Activated CD4-positive, alpha-beta T cell treated with anti-CD3 and anti-CD28 coated beads for 36 hours (primary cell): Measurements from ENCODE around the gene PCP2. TPM values are rescaled to one million over a fixed set of nuclear protein-coding genes. Genes with fewer than 3 reads are reported as not detected.

Experiments
- ATAC-seq: fragments of 200-7000 bp; cut with Tn5 transposase; one replicate; pipeline ENCODE4 v1.10.0; 2021; ENCODE audit warnings: mild to moderate bottlenecking, moderate library complexity
- CTCF ChIA-PET: fragments of 350-600 bp; sonication (Branson Sonifier 250); formaldehyde crosslinking; loops from one replicate; lab custom pipeline; 2021; ENCODE audit warnings: antibody characterized with exemption; lab: Charles Lee
- POLR2A ChIA-PET: fragments of 350-600 bp; sonication (Branson Sonifier 250); formaldehyde crosslinking; loops from one replicate; lab custom pipeline; 2021; ENCODE audit warnings: antibody characterized with exemption, inconsistent platforms; lab: Charles Lee
- DNase-seq: peaks from one replicate; pipeline ENCODE4 v3.0.0-alpha.2; 2020
- H3K27ac Mint-ChIP-seq: one replicate; pipeline ENCODE4 v1.8.0; 2021; ENCODE audit warnings: mixed read lengths
- H3K27me3 Mint-ChIP-seq: one replicate; pipeline ENCODE4 v1.8.0; 2021; ENCODE audit warnings: mixed read lengths
- H3K36me3 Mint-ChIP-seq: one replicate; pipeline ENCODE4 v1.8.0; 2021; ENCODE audit warnings: low read depth, mixed read lengths
- H3K4me1 Mint-ChIP-seq: one replicate; pipeline ENCODE4 v1.8.0; 2021; ENCODE audit warnings: mixed read lengths
- H3K4me3 Mint-ChIP-seq: one replicate; pipeline ENCODE4 v1.8.0; 2021; ENCODE audit warnings: mild to moderate bottlenecking, moderate library complexity, mixed read lengths
- H3K9me3 Mint-ChIP-seq: one replicate; pipeline ENCODE4 v1.8.0; 2021; ENCODE audit warnings: low read depth, mixed read lengths
- intact Hi-C, 2 experiments: fragments of 100-400 bp; cut with DNase I in 1 of 2; cut with micrococcal nuclease in 1 of 2; formaldehyde crosslinking; loops; one replicate each; pipeline versions ENCODE4 v1.14.2 to v1.15.1; 2022 to 2024; cut with DNase I, micrococcal nuclease
- microRNA-seq: library from miRNA; unstranded; fragments of <30 nt; microRNA quantifications from one replicate; pipeline ENCODE4 v1.2.0, GENCODE V29; 2021; ENCODE audit warnings: borderline replicate concordance
- total RNA-seq, 2 experiments: library from RNA; stranded (reverse); gene quantifications; one replicate each; pipeline ENCODE4 v1.2.3, GENCODE V29; 2021

The PCP2 gene
- total RNA-seq, 2 experiments from 2014 or later: 1.7 to 1.8 TPM

DNA sequence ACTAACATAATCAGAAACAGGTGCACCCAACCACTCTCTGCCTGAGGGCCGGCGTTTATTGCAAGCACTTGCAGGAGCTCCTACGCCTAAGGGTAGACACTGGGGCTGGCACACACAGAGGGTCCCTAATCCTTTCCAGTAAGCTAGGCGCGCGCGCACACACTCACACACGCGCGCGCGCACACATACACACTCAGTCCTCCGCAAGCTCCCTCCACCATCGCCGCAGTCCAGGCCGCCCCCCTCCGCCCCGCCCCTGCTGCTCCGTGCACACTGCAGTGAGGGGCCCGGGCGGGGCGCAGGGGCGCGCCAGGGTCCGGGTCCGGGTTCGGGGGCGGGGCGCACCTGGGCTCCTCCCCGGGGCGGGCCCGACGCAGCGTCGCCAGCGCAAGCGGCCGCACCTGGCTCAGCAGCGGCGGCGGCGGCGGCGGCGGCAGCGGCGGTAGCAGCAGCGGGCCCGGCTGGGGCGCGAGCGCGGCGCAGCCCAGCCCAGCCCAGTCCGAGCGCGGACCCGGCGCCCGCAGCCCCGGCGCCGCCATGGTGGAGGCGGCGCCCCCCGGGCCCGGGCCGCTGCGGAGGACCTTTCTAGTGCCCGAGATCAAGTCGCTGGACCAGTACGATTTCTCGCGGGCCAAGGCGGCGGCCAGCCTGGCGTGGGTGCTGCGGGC lies 37.9 kb downstream of the PCP2 start, which contains the start of gene CAMSAP3:
Gene CAMSAP3 (plus strand): TSS at position 398 of the 668 bp plus-strand sequence. CDS start 140 bp downstream, at position 538.
- ATAC-seq: peak; percentile 93
- Mint-ChIP-seq H3K4me1 (peaks cover 3% of the 10 kb centered on the region), H3K9me3 (no peaks in the 10 kb centered on the region), H3K27ac (no peak within 1 kb of the TSS), H3K4me3 (peak within 1 kb of the TSS; percentile 52), H3K36me3 (no peaks in the 10 kb centered on the region), H3K27me3 (peaks cover 34% of the 10 kb centered on the region)
- intact Hi-C loops: loop anchor here in 1 of 2 experiments (1.0 kb wide), 1 partner anchor 27 kb away; no protein-coding TSS in a partner anchor
- ChIA-PET CTCF (interaction anchor here (1.2 kb wide), 1 partner anchor 27 kb away, joined by 5 read pairs; no protein-coding TSS in a partner anchor), POLR2A (no interaction called here)
- peak; percentile 68 for DNase-seq

DNA sequence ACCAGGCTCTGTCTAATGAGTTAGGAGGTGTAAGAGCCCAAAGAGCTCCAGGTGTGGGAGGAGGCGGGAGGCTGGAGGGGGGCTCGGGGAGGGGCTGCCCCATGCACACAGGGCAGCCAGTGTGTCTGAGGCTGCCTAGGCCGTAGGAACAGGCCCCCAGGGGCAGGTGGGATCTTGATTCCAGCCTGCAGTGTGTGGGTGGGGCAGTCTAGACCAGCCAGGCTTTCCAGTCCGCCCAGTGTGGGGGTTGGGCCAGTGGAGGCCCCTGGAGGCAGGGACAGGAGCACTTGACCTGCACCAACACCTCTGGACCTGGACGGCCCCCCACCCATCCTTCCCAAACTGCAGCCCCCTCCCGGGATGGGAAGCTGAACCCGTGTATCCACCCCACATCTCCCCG lies 43.3 kb downstream of the PCP2 start:
- CTCF ChIA-PET: no interaction called here

DNA sequence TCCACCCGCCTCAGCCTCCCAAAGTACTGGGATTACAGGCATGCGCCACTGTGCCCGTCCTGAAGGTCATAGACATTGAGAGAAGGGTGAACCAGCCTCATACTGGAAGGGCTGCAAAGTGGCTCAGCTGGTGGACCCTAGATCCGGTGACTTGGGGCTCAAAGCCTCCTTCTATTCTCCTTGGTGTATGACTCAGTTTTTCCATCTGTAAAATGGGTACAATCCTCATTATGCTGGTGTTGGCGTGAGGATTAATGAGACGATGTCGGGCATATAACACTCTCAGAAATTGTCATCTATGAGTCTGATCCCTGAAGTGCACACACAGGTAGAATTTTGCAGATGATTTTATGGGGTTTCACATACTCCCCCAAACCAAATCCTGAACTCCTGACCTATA lies 43.7 kb downstream of the PCP2 start:
- ChIA-PET CTCF (interaction anchor here (0.6 kb wide), 1 partner anchor 504 kb away, joined by 3 read pairs; no protein-coding TSS in a partner anchor), POLR2A (no interaction called here)
- Mint-ChIP-seq H3K4me1 (no peaks in the 10 kb centered on the region), H3K36me3 (no peaks in the 10 kb centered on the region), H3K9me3 (no peaks in the 10 kb centered on the region), H3K27ac (no peak overlapping the region), H3K27me3 (peaks cover 15% of the 10 kb centered on the region), H3K4me3 (no peak overlapping the region)
- no peak for ATAC-seq
- no peak for DNase-seq
- intact Hi-C loops: no loop called here

More for the DNA sequence above, 43.3 kb downstream of the PCP2 start:
- DNase-seq: no peak
- no peak for ATAC-seq
- Mint-ChIP-seq H3K4me1 (peaks cover 2% of the 10 kb centered on the region), H3K36me3 (no peaks in the 10 kb centered on the region), H3K9me3 (no peaks in the 10 kb centered on the region), H3K27ac (no peak overlapping the region), H3K4me3 (no peak overlapping the region), H3K27me3 (peaks cover 18% of the 10 kb centered on the region)
- intact Hi-C loops: no loop called here
- POLR2A ChIA-PET: no interaction called here

DNA sequence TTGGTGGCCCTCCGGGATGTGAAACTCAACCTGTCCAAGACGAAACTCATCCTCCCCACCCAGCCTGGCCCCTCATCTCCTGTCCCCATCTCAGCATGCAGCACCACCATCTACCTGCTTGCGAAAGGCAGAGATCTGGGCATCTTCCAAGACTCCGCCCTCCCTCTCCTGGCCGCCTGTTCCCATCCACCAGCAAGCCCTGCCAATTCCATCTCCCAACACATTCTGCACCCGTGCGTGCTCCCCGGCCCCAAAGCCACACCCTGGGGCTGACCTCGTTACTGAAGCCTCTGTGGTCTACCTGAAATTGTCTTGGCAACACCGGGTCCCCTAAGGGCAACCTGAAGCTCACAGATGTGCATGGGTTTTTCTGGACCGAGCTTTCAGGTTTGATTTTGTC lies 51.1 kb downstream of the PCP2 start:
- Mint-ChIP-seq H3K4me1 (no peaks in the 10 kb centered on the region), H3K27ac (no peak overlapping the region), H3K9me3 (no peaks in the 10 kb centered on the region), H3K36me3 (no peaks in the 10 kb centered on the region), H3K4me3 (no peak overlapping the region), H3K27me3 (no peaks in the 10 kb centered on the region)
- ATAC-seq (no peak), DNase-seq (no peak)
- intact Hi-C loops: no loop called here
- ChIA-PET POLR2A (no interaction called here), CTCF (no interaction called here)

Small RNAs within 50 kb of the gene (microRNA-seq; reads per million reads assigned to microRNA genes)
- not detected for gene MIR6792

Other genes with a start within 250 kb of the PCP2 start
- 1 to 10 TPM in 1 of 2 experiments, under 1 TPM in 1; 0.51 to 1.1 TPM for gene PEX11G, start 144.7 kb downstream of the PCP2 start, total RNA-seq
- 1 to 10 TPM; 5.1 to 8.5 TPM for gene ZNF358, start 117.6 kb downstream of the PCP2 start, total RNA-seq
- 1 to 10 TPM; 6.7 to 7.7 TPM for gene MCOLN1, start 111.1 kb downstream of the PCP2 start, total RNA-seq
- gene PNPLA6, start 98.0 kb downstream of the PCP2 start, total RNA-seq: 100 to 1,000 TPM in 1 of 2 experiments, 10 to 100 TPM in 1; 82.2 to 108 TPM
- gene CAMSAP3, start 37.9 kb downstream of the PCP2 start, total RNA-seq: under 1 TPM; 0.50 to 0.58 TPM
- gene XAB2, start 4.2 kb downstream of the PCP2 start, total RNA-seq: 10 to 100 TPM; 45.9 to 48.3 TPM
- 10 to 100 TPM; 45.1 to 99.4 TPM for gene PET100, start 3.9 kb downstream of the PCP2 start, total RNA-seq
- gene STXBP2, start 3.4 kb upstream of the PCP2 start, total RNA-seq: 10 to 100 TPM; 75.2 to 83.0 TPM
- not detected for gene RETN, start 35.3 kb upstream of the PCP2 start, total RNA-seq
- not detected for gene MCEMP1, start 43.4 kb upstream of the PCP2 start, total RNA-seq
- gene TRAPPC5, start 47.1 kb upstream of the PCP2 start, total RNA-seq: 10 to 100 TPM; 90.2 to 95.2 TPM
- gene FCER2, start 68.4 kb upstream of the PCP2 start, total RNA-seq: 1 to 10 TPM; 2.6 to 3.5 TPM
- not detected for gene CLEC4G, start 98.4 kb upstream of the PCP2 start, total RNA-seq
- gene CD209, start 113.8 kb upstream of the PCP2 start, total RNA-seq: not detected
- gene CLEC4M, start 129.5 kb upstream of the PCP2 start, total RNA-seq: not detected
- gene EVI5L, start 196.5 kb upstream of the PCP2 start, total RNA-seq: 1 to 10 TPM; 4.8 to 5.9 TPM
- under 1 TPM; 0.09 to 0.14 TPM for gene PRR36, start 240.7 kb upstream of the PCP2 start, total RNA-seq